Fibroblast of upper back skin (primary cell): ENCODE data around the gene GNAQ.

Experiments
- DNase-seq: peaks from one replicate; pipeline ENCODE4 v3.0.0-alpha.2; 2013

Gene GNAQ

GRCh38 chr9:77672183-77672582 lies 359.4 kb downstream of the GNAQ start:
- no peak for DNase-seq

GRCh38 chr9:77667151-77667550 lies 364.5 kb downstream of the GNAQ start:
- no peak for DNase-seq
